ENCODE results near the gene HOXD11.
A peak's percentile ranks its signal among the peaks of the same experiment; 100 is the strongest.

The HOXD11 gene

GRCh38 chr2:176120364-176121189 is 13.5 kb downstream of the HOXD11 start:
- DNase-seq (ENCODE audit: low read depth in 2 of 3, low spot score in 1 of 3): no peak

GRCh38 chr2:176121190-176122051 is 14.3 kb downstream of the HOXD11 start:
- DNase-seq (ENCODE audit: low read depth in 2 of 3, low spot score in 1 of 3): no peak

- DNase-seq (ENCODE audit: low read depth in 2 of 3, low spot score in 1 of 3): no peak
Observed at GRCh38 chr2:176122052-176122682, 15.1 kb downstream of the HOXD11 start.

GRCh38 chr2:176122683-176123410 is 15.8 kb downstream of the HOXD11 start, which contains the start of gene HOXD9:
TSS of gene HOXD9 (plus strand) at chr2:176122719. CDS start at chr2:176122769, 50 bp downstream.
- DNase-seq (ENCODE audit: low read depth in 2 of 3, low spot score in 1 of 3): no peak

- no peak for DNase-seq (ENCODE audit: low read depth in 2 of 3, low spot score in 1 of 3)
Observed at GRCh38 chr2:176123411-176124109, 16.5 kb downstream of the HOXD11 start.

- DNase-seq (ENCODE audit: low read depth in 2 of 3, low spot score in 1 of 3): no peak
Observed at GRCh38 chr2:176124110-176124946, 17.2 kb downstream of the HOXD11 start.

- DNase-seq (ENCODE audit: low read depth in 2 of 3, low spot score in 1 of 3): no peak
Observed at GRCh38 chr2:176124947-176125771, 18.1 kb downstream of the HOXD11 start.

GRCh38 chr2:176125772-176126054 is 18.6 kb downstream of the HOXD11 start:
- no peak for DNase-seq (ENCODE audit: low read depth in 2 of 3, low spot score in 1 of 3)

- peak in 2 of 3 donors; percentile 54 to 69 for DNase-seq (ENCODE audit: low read depth in 2 of 3, low spot score in 1 of 3)
Observed at GRCh38 chr2:176126929-176127773, 20.1 kb downstream of the HOXD11 start.

- no peak for DNase-seq (ENCODE audit: low read depth in 2 of 3, low spot score in 1 of 3)
Observed at GRCh38 chr2:176127774-176128072, 20.6 kb downstream of the HOXD11 start.

- no peak for DNase-seq (ENCODE audit: low read depth in 2 of 3, low spot score in 1 of 3)
Observed at GRCh38 chr2:176128172-176128981, 21.3 kb downstream of the HOXD11 start.

- no peak for DNase-seq (ENCODE audit: low read depth in 2 of 3, low spot score in 1 of 3)
Observed at GRCh38 chr2:176128982-176129796, 22.1 kb downstream of the HOXD11 start, which contains the start of gene HOXD8. TSS of gene HOXD8 (plus strand) at chr2:176129705. CDS start at chr2:176130367, 662 bp downstream.

GRCh38 chr2:176129813-176130146 is 22.7 kb downstream of the HOXD11 start:
- no peak for DNase-seq (ENCODE audit: low read depth in 2 of 3, low spot score in 1 of 3)

- no peak for DNase-seq (ENCODE audit: low read depth in 2 of 3, low spot score in 1 of 3)
Observed at GRCh38 chr2:176130147-176130956, 23.3 kb downstream of the HOXD11 start.
